ENCODE results near the gene UFL1. TPM values are rescaled to one million over a fixed set of nuclear protein-coding genes. Genes with fewer than 3 reads are reported as not detected.

UFL1 gene
- total RNA-seq, 1 experiment from 2014 or later: 12.7 TPM

GRCh38 chr6:96571551-96571950, 49.9 kb downstream of the UFL1 start:
- no peaks in the 10 kb centered on the region for H3K27me3 ChIP-seq (ENCODE audit: insufficient read depth, low read length)
- TF ChIP-seq CTCF (conservative IDR thresholded peaks at IDR 0.05): no peak
- H4K5ac ChIP-seq (ENCODE audit: insufficient read length, low read depth, low read length): no peak overlapping the region
- peaks cover 18% of the 10 kb centered on the region in 2 experiments for H3K9me3 Mint-ChIP-seq
- H4K91ac ChIP-seq (ENCODE audit: insufficient read length, low read depth, low read length): no peak overlapping the region
- no peak overlapping the region for H3K4me2 ChIP-seq (ENCODE audit: insufficient read depth, insufficient read length, low read length)
- H2BK120ac ChIP-seq (ENCODE audit: low read depth, low read length, poor library complexity, severe bottlenecking): no peak overlapping the region
- DNase-seq: no peak
- H3K4me1 ChIP-seq (ENCODE audit: insufficient read depth, low read length): no peaks in the 10 kb centered on the region
- H3K23ac ChIP-seq (ENCODE audit: insufficient read length, low read depth, low read length): no peak overlapping the region
- no peaks in the 10 kb centered on the region for H3K79me1 ChIP-seq (ENCODE audit: insufficient read depth, low read depth, low read length, poor library complexity, severe bottlenecking)
- no peaks in the 10 kb centered on the region for H3K27me3 Mint-ChIP-seq (ENCODE audit: low read depth)
- H3K27ac Mint-ChIP-seq: no peak overlapping the region
- no peak overlapping the region for H3K4ac ChIP-seq (ENCODE audit: low read depth, low read length)
- no peak overlapping the region for H3K56ac ChIP-seq (ENCODE audit: insufficient read length, low read depth, low read length)
- no peak overlapping the region for H2BK15ac ChIP-seq (ENCODE audit: low read depth, low read length)
- H3K9me3 ChIP-seq (ENCODE audit: control insufficient read depth, low read depth, low read length): no peaks in the 10 kb centered on the region
- no peak overlapping the region for H3T11ph ChIP-seq (ENCODE audit: low read length)
- H3K27ac ChIP-seq (ENCODE audit: insufficient read length, low read depth, low read length): no peak overlapping the region
- H4K8ac ChIP-seq (replicated peaks; ENCODE audit: insufficient read length, low read depth, low read length): no peak overlapping the region
- H3K9ac ChIP-seq (ENCODE audit: extremely low read depth, insufficient read length, low read length): no peak overlapping the region
- no peak overlapping the region for H2BK20ac ChIP-seq (ENCODE audit: low read depth, low read length, poor library complexity, severe bottlenecking)
- H3K4me3 Mint-ChIP-seq: no peak overlapping the region
- no peak overlapping the region for H3K18ac ChIP-seq (ENCODE audit: insufficient read length, low read depth, low read length)
- H4K20me1 ChIP-seq (ENCODE audit: control insufficient read depth, insufficient read depth, insufficient read length): no peaks in the 10 kb centered on the region
- H2BK12ac ChIP-seq (ENCODE audit: insufficient read length, low read depth, low read length): no peak overlapping the region
- no peak overlapping the region for H2AK5ac ChIP-seq (ENCODE audit: insufficient read length, low read length)
- no peaks in the 10 kb centered on the region for H3K23me2 ChIP-seq (ENCODE audit: insufficient read length, low read depth, low read length, poor library complexity, severe bottlenecking)
- H3K14ac ChIP-seq (ENCODE audit: insufficient read depth, low read length): no peak overlapping the region
- H3K4me1 Mint-ChIP-seq: peaks cover 21 to 25% of the 10 kb centered on the region in 2 experiments
- no peak overlapping the region for H2BK5ac ChIP-seq (ENCODE audit: insufficient read length, low read length)
- H3K36me3 Mint-ChIP-seq (ENCODE audit: insufficient read depth in 1 of 3, low read depth in 3 of 3): peaks cover 6 to 27% (median 12%) of the 10 kb centered on the region in 3 experiments
- H3K79me2 ChIP-seq (ENCODE audit: insufficient read depth, low read length): no peaks in the 10 kb centered on the region
- no peak overlapping the region for H2AFZ ChIP-seq (ENCODE audit: low read length)
